HG03045 (cell line): ENCODE results near the gene HOXA13.

Experiments used
- ATAC-seq: cut with Tn5 transposase; IDR thresholded peaks from one replicate; pipeline ENCODE4 v1.9.1; 2021; ENCODE audit warnings: mild to moderate bottlenecking, moderate library complexity; ENCODE audit not compliant: unreplicated experiment

Gene HOXA13

GRCh38 chr7:27149842-27150567 is 49.9 kb downstream of the HOXA13 start:
- no peak for ATAC-seq

DNA sequence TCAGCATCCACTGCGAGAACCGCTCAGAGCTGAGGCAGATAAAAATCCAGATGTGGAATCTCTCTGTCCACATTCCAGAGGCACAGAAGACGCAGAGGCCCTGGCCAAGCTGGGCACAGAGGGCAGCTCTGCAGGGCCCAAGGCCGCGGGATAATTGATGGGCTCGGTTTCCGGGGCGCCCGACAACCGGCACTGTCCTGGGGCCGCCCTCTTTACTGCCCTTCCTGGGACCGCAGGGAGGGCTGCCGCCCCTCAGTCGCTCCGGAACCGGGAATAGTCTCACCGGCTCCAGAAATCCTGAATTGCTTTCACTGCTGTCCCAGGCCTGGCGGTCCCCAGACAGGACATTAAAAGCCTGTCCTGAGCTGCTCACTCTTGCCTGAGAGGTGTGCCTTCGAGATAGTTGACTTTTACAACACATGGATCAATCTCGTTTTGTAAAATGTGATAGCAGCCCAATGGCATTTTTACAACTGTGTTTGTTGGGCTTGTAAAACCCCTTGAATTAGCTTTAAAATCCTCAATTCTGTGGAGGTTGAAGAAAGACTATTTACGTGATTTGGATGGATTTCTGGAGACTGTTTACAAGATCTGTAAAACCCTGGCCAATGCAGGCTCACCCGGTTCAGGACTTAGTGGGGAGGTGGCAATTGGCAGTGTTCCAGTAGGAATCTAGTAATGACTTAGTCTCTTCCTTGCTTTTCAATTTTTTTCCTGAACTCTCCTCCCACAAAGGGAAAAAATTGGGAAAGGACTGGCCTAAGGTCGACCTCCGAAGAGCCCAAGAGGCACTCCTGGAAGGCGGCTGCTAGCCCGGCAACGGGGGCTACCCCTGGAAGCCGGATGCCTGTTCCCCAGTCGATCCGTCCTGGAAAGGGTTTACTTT is 50.9 kb downstream of the HOXA13 start:
- no peak for ATAC-seq

DNA sequence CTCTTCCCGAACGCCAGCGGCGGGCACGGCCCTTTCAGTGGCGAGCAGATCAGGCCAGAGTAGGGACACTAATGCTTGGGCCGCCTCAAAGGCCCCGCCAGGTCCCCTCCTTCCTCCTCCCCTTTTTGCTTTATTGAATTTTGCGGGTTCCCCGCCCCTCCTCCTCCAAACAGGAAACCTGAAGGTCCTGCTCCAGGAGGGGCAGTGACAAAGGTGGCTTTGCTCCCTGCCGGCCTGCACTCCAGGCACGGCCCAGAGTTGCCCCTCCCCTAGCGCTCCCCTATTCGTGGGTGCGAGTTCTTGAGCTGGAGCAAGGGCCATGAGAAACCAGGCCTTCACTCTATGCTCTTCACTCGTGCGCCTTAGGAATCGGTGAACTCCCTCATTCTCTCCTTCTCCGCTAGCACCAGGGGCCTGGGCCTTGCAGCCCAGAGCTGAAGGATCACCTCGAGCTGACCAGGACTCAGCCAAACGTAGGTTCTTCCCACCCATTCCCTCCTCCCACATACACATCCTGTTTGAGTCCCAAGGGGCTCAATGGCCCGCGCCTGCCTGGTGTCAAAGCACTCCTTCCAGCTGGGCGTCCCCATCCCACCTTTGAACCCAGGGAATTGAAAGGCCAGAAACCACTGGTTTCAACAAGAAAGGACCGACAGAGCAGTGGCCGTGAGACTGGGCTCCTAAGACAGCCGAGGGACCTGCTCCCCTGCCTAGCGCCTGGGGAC is 51.7 kb downstream of the HOXA13 start:
- ATAC-seq: no peak

GRCh38 chr7:27147199-27148030 is 52.5 kb downstream of the HOXA13 start, which contains the start of gene HOXA6:
Gene HOXA6, minus strand, starts transcription at chr7:27147774. Its CDS starts 25 bp downstream, at chr7:27147749.
- no peak for ATAC-seq

DNA sequence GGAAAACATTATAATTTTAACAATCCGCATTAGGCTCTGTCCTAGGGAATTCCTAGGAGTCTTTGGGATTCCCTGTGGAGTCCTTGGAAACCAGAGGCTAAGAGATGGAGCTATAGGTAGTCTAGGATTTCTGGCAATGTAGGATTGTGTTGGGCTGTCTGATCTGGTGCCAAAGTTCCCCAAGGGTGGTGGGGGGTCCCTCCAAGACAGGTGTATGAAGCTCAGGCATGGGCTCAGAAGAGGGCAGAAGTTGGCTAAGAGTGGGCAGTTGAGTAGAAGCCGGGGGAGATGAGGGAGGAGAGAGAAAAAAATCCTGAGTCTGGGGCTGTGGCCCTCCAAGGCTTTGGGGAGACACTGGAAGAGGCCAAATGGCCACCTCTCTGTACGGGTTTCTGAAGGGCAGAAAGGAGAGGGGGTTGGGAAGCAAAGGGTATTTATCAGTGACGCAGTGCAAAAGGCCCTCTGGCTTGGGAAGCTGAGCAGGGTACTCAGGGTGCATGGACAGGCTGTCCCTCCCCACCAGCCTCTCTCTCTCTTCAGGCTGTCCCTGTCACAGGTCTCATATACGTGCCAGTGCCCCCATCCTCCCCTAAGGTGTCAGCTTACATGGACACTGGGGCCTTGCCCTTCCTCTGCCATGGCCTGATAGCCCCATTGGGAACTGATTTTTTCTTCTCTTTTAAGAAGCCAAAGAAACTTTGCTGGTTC is 53.2 kb downstream of the HOXA13 start:
- ATAC-seq: no peak

- no peak for ATAC-seq
These were observed 53.9 kb downstream of the HOXA13 start for GRCh38 chr7:27145914-27146412.

- no peak for ATAC-seq
These were observed 54.6 kb downstream of the HOXA13 start for GRCh38 chr7:27145165-27145913.

DNA sequence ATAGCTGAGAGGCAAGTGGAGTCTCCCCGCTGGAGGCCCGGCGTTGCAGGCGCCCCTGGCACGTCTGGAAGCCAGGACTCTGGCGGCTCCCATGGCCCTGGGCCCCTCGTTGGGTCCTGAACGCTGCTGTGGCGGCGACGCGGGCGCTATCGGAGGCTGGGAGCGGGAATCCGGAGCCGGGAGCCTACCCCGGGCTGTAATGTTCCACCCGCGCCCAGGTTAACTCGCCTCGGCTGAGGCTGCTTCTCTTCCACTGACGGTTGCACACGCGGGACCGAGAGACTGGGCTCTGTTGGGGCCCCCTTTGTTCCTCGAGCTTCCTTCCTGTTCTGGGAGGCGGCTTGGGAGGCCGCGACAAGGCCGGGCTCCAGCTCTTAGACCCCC is 55.1 kb downstream of the HOXA13 start:
- no peak for ATAC-seq
